IPS-11a (cell line): ENCODE results near the gene PDE9A.
"Not testable (repeated sequence)": the region's sequence is repeated elsewhere in the genome, so short reads cannot be mapped to it uniquely, and the experiment has no call there.

Experiments
- H3K4me3 ChIP-seq: one replicate; pipeline ENCODE4 v1.5.1; 2013; ENCODE audit warnings: low read depth, low read length, control low read depth

The PDE9A gene

DNA sequence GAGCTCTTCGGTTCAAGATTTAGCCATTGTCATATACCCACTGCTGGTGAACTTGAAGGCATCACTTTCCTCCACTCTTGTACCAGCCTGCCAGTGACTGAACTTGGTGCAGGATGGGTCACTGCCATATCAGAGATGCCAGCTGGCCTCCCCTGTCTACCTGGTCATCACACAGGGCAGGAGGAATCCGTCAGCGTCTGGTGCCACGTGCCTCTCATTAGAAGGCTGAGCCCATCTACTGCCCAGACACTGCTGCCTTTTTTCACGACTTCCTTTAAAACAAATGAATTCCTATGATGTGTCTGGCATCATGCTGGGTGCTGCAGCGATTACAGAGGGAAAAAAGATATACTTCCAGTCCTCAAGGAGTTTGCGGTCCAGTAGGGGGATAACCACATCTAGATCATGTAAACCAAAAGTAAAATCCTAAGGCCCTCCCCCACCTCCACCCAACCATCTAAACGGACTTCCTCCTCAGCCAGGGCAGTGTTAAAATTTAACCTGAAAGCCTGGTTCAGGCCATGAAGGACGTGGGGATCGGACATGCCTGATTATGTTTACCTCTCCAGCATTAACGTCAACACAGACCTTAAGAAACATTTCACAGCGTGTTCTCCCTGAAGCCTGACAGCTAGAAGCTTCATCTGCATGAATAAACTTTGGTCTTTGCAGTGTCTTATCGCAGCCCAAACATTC is 29.2 kb upstream of the PDE9A start:
- no peak overlapping the region for H3K4me3 ChIP-seq

DNA sequence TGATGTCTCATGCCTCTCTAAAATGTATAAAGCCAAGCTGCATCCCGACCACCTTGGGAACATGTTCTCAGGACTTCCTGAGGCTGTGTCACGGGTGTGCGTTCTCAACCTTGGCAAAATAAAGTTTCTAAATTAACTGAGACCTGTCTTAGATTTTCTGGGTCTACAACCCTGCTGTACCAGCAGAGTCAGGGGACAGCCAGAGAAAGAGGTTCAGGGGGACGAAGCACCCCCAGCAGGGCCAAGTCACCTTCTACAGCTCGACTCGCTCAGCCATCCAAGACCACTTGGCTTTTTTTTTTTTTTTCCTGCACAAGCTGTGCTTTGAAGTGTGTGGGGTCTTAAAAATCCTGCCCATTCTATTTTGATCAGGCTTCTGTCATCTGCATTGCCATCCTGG is 28.5 kb upstream of the PDE9A start:
- H3K4me3 ChIP-seq: no peak overlapping the region

DNA sequence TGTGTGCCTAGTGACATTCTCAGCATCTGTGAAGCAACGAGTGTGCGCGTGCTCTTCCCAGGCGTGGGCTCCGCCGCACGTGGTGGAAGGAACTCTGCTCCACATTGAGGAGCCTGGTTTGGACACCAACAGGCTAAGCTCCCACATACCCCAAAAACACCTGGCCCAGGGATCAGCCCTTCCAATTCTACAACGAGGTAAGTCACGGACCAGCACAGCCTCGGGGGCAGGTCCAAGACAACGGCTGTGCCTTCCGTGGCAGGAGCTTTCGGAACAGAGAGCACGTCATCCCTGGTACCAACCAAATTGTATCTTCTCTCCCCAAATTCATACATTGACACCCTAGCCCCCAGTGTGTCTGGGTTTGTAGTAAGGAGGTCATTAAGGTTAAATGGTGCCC is 27.2 kb upstream of the PDE9A start:
- H3K4me3 ChIP-seq: no peak overlapping the region

DNA sequence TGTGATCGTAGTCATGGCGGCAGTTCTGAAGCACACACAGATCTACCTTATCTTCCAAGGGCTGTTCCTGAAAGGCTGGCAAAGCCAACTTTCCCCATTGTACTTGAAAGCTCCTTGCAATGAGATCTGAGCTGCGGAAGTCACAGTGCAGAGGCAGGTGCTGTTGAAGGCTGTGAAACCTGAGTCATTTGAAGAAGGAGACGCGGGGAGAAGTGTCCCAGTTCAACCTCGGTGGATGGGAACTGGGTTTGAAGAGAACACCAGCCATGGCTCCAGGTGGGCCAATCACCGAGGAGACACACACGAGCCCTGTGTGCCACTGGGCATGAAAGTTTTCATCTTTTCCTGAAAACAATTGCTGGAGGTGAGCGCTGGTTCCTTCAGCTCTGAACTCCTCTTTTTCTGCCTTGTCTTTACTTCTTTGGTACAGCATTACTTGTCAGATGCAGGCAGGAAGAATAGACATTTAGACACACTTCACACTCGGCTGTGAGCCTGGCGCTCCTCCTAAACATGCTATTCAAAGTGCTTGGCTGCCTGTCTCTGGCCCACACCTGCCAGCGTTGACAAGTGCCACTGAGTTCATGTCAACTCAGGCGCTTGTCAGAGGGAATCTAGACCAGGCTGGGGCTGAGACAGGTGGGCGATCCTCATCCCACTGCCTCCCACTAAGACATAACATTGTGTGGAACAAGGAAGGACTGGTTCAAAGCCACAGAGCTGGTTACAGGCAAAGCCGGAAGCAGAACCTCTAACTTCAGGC is 25.7 kb upstream of the PDE9A start:
- no peak overlapping the region for H3K4me3 ChIP-seq

DNA sequence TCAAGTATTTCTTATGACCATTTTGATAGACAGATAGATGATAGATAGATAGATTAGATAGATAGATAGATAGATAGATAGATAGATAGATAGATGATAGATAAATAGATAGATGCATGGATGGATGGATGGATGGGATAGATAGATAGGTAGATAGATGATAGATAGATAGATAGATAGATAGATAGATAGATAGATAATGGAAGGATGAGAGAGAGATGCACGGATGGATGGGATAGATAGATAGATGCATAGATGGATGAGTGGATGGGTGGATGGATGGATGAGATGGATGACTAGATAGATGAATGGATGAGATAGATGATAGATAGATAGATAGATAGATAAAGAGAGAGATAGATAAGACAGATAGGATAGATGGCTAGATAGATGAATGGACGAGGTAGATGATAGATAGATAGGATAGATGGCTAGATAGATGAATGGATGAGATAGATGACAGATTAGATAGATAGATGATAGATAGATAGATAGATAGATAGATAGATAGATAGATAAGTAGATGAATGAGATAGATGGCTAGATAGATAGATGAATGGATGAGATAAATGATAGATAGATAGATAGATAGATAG is 24.9 kb upstream of the PDE9A start:
- H3K4me3 ChIP-seq: not testable (repeated sequence)

DNA sequence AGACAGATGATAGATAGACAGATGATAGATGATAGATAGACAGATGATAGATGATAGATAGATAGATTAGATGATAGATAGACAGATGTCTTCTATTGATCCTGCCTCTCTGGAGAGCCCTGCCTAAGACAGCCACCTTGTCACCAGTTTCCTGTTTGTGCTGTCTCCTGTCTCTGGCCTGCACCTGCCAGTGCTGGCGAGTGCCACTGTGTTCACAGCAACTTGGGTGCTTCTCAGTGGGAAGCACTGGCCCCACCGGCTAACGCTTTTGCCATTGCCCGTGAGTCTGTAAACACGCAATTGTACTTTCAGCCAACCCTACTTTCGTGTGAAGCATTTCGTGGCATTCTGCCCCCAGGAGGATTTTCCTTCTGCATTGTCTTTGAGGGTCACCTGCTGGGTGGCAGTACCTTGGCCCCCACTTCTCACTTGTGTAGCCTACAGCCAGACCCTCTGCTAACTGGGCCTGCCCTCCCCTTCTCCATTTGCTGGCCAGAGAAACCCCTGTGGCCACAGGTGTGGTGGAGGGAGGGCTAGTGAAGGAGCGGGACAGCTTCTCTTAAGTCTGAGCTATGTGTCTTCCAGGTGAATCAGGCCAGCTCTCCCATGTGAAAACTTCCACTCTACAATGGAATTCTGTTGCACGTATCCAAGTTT is 23.4 kb upstream of the PDE9A start:
- H3K4me3 ChIP-seq: no peak overlapping the region

DNA sequence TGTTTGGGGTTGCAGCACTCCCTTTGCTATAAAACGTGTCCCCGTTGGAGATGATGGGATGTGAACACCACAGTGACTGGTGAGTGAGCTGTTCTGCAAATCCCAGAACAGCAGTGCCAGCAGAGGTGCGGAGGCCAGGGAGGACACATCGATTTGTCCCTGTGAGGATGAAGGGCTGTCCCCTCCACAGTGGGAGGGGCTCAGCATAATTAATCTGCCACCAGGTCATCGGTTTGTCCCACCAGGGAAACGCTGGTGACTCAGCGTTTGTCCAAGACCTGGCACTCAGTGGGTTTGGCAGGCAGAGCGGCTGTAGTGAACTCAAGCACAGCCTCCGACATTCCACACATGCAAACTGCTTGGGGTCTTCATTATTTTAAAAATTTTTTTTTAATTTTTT is 22.8 kb upstream of the PDE9A start:
- no peak overlapping the region for H3K4me3 ChIP-seq

DNA sequence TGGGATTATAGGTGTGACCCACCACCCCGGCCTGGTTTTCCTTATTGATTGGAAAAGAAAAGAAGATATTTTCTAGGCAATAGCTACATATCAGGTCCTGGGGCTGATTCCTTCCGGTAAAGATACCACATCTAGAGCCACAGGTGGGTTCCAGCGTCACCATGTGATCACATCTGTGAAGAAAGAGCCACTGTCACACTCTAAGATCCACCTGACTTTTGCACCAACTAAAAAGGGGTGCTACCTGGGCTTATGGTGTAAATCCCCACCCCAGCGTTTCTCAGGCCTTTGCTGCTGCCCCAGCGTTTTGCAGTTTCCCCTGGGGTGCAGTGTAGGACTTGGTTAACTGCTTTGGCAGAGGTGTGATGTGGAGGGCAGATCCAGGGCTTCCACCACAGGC is 22.3 kb upstream of the PDE9A start:
- no peak overlapping the region for H3K4me3 ChIP-seq

DNA sequence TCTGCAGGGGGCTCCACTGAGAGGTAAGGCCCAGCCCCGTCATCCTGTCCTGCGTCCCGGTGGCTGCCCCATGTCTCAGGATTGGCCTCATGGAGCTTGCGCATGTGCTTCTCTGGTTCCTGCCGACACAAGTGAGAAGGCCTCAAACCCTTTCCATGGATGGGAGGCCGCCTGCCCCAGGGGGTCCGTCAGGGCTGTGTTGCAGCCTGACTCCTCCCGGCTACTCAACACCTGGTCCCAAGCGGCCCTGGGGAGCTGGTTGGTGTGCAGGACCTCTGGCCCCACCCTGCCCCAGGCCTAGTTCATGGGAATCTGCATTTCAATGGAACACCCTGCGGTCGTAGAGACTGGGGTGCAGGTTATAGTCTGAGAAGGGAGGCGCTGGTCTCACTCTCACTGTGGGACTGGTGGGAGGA is 21.1 kb upstream of the PDE9A start:
- H3K4me3 ChIP-seq: no peak overlapping the region

DNA sequence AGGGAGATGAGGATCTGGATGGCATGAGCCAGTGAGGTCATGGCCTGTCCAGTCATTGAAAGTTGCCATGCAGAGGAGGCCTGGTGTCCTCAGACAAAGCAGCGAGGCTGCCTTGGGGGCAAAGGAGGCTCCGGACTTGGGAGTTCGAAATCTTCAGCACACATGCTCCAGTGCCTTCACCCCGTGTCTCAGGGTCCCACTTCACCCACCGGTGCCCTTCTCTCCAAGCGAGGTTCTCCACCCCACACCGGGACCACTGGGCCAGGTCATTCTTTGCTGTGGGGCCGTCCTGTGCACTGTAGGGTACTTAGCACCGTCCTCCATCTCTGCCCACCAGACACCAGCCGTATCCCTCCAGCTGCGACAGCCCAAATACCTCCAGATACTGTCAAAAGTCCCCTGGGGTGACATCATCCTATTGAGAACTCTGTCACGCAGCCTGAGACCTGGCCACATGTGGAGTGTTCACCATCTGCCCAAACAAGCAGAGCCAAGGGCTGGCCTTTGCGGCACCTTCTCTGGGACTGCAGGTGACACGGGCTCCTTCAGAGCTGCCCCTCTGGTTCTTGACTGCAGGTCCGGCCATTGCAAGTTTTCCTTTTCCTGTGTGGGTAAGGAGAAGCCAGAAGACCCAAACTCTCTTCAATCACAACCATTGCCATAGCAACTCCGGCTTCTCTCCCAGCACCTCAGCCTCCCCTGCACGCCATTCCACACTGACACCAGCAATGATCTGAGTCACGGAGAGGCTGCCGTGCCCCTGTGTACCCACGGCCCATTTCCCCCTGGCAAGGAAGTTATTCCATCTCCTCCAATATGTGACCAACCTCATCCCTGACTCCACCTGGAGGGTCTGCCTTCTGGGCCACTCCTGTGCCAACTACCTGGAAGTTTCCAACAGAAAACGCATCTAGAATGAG is 20.4 kb upstream of the PDE9A start:
- H3K4me3 ChIP-seq: no peak overlapping the region

DNA sequence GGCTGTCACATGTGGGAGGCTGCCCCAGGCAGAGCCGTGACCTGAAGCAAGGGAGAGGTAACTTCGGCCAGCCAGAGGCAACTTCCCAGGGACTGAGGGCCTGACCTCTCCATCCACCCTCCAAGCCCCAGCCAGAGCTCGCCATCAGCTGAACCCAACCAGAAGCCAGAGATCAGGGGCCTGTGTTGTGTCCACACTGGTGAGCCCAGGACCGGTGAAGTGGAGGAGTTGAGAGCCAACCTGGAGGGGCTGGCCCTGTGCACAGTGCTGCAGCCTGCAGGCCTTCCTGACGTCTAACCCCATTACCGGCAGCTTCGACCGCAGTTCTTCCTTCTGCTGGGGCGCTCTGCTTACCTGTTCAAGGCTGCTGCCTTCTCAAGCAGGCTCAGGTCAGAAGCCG is 19.6 kb upstream of the PDE9A start:
- H3K4me3 ChIP-seq: no peak overlapping the region

DNA sequence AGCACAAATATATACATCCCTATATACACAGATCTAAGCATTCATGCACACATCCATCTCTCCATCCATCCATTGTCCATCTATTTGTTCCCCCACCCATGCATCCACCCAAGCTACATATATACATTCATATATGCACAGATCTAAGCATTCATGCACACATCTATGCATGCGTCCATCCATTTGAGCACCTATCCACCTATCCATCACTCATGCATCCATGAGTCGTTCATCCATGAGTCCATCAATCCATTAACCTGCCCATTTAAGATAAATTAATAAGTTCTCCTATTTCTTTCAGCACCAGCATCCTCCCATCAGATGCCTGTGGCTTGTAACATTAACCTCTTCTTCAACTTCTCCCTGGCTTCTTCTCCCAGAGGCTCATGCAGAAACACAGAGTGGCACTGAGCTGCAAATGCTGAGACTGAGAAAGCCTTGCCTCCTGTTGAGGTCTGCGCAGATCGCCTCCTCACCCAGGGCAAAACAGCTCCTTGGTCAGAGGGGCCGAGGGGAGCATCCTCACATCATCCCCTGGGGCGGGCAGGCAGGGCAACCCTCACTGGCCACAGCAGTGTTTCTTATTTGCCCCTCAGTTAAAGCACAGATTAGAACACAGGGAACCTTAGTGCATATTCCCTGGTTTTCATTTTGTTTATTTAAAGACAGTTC is 17.4 kb upstream of the PDE9A start:
- H3K4me3 ChIP-seq: no peak overlapping the region

DNA sequence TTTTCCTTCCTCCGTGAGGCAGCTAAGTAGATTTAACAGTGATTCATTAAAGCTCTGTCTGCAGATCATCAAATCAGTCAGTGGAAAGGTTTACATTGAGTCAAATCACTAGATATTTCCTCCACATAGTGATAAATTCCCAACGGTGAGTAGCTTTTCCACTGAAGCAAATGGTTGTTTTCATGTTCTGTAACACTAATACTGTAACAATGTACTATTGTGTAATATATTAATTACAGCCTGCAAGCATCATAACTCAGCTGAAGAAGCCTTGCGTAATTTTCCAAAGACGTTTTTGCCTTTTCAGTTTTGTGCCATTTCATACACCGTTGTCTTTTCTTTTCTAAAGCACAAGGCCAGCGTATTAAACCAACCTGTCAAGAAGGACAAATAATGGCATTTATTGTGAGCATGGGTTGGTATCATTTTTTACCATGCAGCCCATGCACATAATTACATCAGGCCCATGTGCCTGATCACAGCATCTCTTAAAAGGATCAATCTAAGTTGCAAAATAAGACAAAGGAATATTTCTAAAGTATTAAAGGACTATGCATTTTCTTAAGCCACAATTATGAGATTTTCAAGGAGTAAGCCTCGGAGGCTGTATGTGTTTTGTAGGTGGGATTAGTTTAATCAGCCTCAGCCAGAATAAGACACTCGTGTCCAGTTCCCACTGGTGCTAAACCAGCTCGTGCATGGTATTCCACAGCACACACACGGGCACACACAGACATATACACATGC is 16.7 kb upstream of the PDE9A start:
- H3K4me3 ChIP-seq: no peak overlapping the region

DNA sequence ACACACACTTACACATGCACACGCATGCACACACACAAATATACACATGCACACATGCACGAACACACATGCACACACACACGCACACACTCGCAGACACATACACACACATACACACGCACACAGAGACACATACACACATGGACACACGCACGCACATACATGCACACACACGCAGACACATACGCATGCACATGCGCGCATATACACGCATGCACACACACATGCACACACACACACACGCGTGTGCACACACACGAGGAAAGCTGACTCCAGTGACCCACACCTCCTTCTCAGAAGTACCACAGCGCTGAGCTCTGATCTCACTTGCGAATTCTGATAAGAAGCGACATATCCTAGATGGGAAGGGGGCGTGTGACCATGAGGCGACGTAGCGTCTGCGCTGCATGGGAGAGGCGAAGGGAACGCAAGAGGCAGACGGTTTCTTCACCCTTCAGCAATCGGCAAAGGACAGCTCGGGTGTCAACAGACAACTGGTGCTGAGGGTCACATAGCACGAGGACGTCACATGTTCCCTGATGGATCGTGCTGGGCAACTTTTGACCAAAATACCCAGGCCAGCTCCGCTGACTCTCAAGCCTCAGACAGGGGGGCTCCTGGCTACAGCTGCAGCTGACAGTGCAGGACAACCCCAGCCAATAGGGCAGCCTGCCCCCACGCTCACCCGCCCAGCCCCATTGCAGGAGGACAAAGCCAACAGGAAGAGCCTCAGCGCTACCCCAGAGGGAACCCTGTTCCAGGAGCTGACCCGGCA is 16.0 kb upstream of the PDE9A start:
- H3K4me3 ChIP-seq: no peak overlapping the region

DNA sequence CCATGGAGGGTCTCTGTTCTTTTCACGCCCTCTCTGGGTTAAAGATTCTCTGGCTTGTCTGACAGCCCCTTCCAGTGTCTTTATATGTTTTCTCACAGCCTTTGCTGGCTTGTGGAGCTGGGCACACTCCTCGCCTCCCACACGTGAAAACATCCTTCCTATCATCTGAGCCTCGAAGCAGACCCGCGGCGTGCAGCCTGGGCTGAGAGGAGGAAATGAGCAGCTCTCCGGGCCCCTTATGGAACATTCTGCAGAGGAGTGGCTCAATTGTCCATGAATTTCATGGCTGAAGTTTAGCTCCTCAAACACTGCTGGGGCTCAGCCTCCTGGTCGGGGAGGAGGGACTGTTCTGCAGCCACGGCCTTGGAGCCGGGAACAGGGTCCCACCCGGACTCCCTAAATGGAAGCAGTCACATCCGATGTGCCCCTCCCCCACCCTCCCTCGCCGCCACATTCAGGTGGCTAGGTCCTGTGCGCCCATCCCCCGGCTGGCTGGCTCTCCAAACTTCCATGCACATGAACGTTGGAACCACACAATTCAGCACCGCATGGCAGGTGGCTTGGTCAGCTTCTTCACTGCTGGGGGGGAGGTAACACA is 15.1 kb upstream of the PDE9A start:
- no peak overlapping the region for H3K4me3 ChIP-seq

DNA sequence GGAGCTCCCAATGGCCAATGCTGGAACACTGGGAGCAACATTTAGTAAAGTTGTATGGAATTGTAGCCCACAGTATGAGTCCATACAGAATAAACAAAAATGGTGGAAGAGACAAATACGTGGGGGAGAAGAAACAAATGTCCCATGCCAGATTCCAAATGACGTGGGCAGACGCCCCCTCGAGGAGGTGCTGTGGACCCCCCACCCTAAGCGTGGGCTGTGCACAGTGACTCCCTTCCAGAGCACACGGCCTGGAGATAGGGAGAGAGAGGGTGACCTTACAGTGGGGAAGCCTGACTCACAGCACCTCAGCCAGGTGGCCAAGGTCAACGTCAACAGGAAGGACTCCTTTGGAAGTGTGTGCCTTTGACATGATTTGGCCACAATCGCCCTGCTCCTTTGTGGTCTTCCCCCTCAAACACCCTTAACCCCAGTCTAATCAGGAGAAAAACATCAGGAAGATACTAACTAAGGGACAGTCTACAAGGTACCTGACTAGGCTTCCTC is 13.7 kb upstream of the PDE9A start:
- no peak overlapping the region for H3K4me3 ChIP-seq

DNA sequence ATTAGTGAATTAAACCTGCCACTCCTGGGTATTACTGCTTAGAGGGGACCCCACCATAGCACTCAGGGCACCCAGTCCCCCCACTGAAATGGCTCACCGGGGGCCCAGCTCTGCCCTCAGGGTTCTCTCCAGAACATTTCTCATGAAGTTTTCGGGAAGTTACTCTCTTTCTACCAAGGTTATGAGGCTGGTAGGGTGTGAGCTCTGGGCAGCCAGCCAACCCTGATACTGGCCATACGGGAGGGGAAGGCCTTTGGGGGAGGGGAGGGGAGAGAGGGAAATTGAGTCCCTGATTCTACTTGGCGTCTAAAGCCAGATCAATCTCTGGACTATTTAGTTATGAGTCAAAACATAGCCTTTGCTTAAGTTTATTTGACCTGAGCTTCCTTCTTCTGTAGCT is 12.9 kb upstream of the PDE9A start:
- H3K4me3 ChIP-seq: no peak overlapping the region
